Ramos (cell line): ENCODE data around the gene FBXO9.
"Not testable (repeated sequence)": the region's sequence is repeated elsewhere in the genome, so short reads cannot be mapped to it uniquely, and the experiment has no call there.

ENCODE experiments used
- in situ Hi-C: fragments of 300-500 bp; cut with MboI; formaldehyde crosslinking; loops from one replicate; pipeline ENCODE4 v1.14.3; 2022; ENCODE audit warnings: low sequenced_read_pairs; ENCODE audit not compliant: unreplicated experiment

FBXO9 gene

DNA sequence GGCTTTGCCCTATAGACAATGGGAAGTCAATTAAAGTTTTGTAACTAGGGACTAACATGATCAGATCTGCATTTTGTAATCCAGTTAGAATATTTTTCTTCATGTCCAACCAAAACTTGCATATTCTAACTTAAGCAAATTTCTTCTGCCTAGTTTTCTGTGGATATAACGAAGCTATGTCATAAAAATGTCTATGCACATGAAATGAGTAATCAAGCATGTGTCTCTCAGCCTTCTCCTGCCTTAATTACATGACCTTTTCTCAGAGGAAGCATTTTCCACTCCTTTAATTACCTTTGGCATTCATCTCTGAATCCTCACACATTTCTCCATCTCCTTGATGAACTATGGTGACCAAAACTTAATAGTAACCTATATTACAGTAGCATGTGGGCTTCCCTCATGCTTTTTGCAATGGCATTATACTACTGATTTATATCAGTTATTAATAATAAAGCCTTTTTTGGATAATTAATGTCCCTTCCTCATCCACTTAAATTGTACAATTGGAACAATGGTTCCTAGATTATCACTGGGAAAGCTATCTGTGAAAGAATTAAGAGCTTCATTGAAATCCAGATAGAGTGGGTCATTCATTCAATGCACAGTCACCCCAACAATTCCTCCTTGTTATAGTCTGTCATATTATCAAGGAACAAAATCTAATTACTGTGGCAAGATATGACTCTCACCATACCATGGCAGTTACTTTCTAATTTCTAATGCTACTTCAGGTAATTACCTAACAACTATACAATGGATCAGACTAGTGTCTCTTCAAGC lies 19.1 kb upstream of the FBXO9 start:
- in situ Hi-C loops = no loop called here

DNA sequence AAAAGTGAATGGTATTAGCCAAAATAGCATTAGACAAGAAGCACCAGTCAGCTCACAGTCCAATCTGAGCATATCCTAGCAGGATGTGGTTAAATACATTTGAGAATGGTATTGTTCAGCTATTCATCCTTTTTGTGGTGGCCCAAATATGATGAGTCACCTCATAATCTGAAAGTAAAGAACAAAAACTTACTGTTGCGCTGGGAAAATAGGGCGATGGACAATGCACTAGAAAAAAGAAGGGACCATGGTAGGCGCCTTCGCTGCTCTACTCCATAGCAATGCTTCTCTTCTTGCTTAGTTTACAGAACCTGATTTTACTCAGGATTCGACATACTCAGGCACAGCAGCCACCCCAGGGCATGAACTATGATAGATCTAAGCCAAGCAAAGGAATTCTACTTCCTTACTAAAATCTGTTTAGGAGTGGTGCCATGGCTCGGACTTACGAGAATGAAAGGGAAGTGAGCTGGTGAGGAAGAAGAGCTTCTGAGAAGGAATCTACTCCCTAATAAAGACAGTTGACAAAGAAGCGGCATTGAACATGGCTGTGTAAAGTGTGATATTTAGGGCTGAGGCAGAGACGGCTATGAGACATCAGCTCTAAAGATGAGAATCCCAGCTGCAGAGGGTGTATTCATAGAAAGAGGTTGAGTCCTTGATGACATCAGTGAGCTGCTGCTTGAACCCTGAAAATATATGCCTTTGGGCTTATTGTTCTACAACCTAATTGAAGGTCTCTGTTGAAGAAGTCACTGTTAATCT lies 16.6 kb upstream of the FBXO9 start:
- in situ Hi-C loops = no loop called here

DNA sequence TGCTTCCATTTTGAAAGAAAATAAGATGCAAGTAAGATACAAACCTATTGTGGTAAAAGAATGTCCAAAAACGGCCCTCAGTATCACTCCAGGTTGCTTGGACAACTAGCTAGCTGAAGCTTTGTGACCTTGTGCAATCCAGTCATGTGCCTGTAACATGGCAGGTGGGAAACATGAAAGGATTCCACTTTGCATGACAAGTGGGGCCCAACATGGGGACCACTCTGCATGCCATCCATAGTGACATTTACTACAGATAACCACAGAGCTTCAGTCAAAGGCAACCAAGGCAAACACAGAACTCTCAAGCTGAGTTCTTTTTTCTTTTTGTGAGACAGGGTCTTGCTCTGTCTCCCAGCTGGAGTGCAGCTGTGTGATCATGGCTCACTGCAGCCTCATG lies 15.8 kb upstream of the FBXO9 start:
- in situ Hi-C loops = no loop called here

DNA sequence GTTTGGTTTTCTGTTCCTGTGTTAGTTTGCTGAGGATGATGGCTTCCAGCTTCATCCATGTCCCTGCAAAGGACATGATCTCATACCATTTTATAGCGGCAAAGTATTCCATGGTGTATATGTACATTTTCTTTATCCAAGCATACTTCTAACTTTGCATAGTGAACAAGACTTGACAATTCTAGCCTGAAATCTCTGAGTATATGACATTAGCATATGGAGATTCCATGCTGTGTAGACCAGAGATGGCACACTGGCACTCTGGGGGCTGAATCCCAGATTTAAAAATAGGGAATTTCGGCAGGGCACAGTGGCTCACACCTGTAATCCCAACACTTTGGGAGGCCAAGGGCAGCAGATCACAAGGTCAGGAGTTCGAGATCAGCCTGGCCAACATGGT lies 13.1 kb upstream of the FBXO9 start:
- in situ Hi-C loops = not testable (repeated sequence)

DNA sequence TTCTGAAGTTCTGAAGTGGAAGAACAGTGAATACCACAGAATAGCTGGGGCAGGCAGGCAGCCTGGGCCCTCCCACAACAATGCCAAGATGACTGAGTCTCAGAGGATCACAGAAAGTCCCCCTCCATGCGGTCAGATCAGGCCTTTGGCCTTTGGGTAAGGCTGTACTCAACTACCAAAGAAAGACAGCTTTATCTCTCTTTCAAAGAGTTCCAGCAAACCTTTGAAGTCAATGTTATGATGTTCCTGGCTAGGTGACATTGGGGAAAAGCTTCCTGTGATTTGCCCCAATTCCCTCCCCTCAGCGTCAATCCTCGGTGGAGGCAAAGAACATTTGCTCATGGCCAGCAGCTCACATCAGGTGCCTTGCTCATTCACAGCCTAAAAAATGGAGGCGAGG lies 10.7 kb upstream of the FBXO9 start:
- in situ Hi-C loops = no loop called here

DNA sequence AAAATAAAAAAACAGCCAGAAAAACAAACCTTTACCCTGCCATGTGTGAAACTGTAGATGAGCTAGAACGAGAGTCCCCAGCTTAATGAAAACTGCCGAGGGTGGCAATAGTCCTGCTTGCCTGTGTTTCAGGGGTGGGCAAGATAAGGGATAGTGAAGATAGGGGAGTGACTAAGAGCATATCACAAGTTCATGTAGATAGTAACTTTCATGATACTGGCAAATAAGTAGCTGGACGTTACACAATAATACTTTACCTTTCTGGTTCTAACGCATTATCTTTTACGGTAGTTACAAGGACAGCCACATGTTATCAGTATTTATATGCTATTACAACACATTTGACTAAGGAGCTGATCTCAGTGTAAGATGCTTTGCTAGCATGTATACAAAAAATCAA lies 9.3 kb upstream of the FBXO9 start:
- in situ Hi-C loops = no loop called here

DNA sequence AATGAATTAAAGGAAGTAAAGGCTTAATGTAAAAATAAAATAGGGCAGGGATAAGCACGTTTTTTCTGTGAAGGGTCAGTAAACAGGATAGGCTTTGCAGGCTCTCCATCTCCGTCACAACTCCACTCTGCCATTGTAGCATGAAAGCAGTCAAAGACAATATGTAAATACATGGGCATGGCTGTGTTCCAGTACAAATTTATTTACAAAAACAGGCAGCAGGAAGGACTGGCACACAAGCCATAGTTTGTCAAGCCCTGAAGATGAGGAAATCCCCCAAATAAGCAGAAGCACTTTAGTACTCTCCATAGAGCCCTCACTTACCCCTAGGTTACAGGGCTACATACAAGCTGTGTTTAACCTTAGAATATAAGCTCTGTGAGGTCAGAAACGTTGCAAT lies 8.9 kb upstream of the FBXO9 start:
- in situ Hi-C loops = no loop called here

DNA sequence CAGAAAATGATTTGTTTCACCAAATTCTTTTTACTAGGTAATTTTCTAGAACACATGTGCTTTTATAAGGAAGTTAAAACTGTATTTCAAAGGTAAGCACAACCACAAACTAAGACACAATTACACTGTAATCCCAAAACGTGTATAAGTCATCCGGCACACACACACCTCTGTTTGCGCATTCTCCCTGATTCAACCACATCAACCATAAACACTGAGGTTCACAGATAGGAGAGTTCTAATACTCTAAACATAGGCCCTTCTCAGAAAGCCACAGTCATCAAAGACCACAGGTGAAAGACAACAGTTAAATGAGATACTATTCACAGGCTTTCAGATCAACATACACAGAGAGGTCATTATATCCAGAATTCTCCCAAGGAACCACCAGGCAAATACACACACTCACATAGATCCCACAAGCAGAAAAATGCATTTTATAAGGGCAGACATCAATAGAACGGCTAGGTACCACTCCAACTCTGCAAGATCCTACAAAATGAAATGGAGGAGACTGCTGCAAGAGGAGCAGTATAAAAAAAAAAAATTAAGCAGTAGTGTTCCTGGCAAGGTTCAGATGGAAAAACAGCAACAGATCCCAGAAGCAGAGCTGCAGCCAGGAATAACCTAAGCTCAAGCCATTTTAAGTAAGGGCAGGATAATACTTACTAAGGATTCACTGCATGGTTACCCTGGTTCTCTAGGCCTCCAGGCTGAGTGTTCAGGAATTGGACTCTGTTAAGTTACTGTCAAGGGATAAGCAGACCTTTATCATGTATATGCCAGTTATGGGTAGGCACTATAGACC lies 6.6 kb upstream of the FBXO9 start:
- in situ Hi-C loops = no loop called here

DNA sequence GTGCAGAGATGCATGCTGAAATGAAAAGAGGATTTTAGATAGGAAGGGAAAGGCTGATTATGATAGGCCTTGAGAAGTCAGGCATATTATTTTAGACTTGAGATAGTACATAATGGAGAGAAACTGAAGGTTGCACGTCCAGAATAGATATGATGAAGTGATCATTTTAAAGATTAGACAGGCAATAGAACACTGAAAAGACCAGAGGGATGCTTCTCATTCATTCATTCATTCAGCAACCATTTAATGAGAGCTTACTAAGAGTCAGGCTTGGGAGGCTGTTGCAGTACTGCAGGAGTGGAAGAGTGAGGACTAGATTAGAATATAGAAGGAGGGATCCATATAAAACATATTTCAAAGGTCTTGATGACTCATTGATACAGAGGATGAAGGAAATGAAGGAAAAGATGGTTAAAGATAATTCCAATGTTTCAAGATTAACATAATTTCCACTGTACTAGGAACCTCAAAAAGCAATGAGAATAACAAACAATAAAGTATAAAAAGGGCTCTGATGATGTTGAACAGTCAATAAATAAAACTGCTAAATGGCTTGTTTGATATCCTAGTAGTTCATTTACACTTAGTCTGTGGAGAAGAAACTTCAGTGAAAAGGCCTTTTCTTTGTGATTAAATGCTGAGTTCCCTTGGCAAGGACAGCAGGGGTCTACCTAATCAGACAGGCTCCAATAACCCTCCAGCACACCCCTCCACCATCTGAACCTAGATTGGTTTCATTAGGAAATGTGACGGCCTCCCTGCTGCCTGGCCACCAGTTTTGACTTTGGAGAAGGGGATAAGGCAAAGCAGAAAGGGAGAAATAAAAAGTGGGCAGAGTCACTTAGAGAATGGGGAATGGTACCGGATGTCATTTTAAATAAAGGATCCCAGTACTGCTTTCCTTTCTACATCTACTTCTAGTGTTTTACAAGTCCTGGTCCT lies 5.3 kb upstream of the FBXO9 start:
- in situ Hi-C loops = no loop called here

DNA sequence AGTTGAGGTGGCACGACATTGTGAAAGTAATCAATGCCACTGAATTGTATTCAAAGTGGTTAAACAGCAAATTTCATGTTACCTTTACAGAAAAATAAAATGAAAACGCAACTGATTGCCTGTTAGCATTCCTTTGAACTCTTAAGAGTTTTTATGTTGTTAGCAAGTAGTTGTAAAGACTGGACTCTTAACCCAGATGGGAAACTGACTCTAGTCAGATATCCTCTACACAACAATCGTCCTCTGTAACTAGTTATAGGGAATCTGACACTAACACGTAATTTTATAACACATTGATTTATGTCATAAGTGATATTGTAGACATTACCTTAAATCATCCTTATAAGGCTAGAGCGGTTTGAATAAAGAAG lies 3.0 kb upstream of the FBXO9 start:
- in situ Hi-C loops = no loop called here

DNA sequence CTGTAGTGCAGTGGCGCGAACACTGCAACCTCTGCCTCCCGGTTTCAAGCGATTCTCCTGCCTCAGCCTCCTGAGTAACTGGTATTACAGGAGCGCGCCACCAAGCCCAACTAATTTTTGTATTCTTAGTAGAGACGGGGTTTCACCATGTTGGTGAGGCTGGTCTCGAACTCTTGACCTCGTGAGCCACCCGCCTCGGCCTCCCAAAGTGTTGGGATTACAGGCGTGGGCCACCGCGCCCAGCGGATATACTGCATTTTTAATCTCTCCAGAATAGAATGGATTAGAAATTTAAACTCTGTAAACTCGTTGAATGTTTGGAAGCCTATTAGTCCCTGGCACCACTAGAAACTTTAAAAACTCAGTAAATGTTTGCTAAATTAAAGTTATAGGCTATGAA lies 949 bp upstream of the FBXO9 start:
- in situ Hi-C loops = not testable (repeated sequence)

DNA sequence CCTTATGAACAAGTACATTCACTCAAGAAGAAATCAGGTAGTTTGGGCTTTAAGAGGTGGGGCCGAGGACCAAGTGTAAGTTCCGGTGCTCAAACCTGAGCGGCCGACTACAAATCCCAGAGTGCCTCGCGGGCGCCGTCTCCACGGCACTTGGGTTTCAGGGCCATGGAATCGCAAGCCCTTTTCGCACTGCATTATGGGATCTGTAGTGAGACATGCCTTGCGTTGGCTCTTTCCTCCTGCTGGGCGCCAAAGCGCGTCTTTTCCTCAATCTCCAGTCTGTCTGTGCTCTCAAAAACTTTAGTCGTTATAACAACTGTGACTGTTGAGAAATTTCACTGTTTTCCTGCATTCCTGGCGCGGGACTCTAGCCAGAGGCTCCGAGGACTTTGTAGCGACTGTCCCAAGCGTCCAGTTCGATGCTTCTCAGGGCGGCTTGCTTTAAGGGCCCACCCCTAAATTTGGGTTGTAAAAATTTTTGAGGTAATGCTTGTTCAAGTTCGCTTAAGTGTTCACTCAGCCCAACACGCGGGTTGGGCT lies 408 bp upstream of the FBXO9 start:
- in situ Hi-C loops = no loop called here

DNA sequence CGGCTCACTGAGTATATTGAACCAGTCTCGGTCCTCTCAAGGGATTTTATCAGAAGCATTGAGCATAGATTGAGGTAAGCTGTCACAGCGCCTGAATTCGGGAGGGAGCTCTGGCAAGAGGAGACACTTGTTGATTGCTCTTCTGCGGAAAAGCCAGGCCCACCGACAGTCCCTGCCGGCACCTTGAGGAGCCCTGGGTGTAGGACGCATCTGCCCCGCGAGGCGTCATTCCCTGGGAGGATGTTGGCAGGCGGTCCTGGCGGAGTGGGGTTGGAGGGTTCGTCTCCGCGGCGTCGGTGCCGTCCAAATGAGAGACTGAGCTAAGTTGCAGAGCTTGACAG lies 843 bp downstream of the FBXO9 start:
- in situ Hi-C loops = no loop called here

DNA sequence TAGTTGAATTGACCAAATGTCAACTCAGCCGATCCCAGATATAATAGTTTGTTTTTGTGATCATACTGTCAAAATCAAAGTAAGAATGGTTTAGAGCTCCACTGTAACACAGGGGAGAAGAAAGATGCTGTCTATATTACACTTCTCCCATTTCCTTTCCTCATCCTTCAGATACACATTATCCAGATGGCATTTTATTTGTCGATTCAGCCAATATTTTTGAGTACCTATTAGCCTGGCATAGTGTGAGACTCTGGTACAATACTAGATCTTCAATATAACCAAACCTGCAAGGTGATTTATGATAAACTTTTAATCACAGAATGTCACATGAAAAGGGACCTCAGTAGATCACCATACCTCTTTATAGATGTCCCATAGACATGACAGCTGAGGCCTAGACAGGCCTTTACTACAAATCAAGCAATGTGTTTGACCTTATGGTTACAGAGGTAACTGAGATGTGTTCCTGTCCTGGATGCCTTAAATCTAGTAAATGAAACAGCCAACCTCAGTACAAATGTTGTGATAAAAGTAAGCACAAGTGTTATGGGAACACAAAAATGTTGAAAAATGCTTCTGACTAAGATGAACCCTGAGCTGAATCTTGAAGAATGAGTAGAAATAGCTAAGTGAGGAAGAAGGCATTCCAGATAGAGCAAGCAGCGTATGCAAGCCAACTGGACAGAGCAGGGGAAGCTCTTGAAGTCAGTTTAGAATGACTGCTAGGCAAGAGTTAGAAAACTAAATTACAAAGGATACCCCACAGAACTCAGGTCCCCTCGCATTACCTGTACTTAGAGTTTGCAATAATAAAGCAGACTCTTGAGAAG lies 1.9 kb downstream of the FBXO9 start:
- in situ Hi-C loops = no loop called here

DNA sequence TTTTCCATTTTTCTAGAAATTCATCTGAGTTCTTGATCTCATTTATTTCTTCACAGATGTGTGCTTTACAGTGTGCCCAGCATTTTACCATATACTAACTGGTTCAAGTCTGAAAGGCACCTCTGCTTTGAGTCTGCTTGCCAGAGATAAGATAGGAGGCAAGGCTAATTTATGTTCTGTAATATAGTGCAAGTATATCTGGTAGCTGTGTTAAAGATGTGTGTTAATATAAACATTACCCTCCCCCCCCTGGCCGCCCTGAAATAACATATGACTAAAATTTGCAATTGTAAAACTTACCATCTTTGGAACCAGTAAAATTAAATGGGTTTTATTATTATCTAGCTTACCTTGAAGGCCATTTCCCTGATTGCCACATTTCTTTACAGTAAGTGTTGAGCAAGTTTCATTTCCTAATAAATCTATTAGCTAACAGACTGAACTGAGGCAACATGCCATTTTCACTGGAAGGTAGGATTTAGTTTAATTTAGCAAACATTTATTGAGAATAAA lies 2.7 kb downstream of the FBXO9 start:
- in situ Hi-C loops = no loop called here

DNA sequence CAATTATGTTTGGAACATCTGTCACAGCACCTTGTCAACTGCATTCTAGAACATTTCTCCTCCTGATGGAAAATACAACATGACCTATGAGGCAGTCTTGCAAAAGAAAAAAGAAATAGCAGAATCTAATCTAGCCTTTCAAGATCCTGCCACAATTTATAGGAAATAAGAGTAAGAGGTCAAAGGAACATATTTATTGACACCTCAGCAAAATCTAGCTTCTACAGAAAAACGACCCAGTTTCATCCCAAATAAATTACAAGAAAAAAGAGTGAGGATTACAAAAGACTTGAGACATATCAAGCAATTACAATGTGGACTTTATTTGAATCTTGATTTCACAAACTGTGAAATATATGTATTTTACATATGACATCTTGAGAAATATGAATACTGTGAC lies 4.2 kb downstream of the FBXO9 start:
- in situ Hi-C loops = no loop called here

DNA sequence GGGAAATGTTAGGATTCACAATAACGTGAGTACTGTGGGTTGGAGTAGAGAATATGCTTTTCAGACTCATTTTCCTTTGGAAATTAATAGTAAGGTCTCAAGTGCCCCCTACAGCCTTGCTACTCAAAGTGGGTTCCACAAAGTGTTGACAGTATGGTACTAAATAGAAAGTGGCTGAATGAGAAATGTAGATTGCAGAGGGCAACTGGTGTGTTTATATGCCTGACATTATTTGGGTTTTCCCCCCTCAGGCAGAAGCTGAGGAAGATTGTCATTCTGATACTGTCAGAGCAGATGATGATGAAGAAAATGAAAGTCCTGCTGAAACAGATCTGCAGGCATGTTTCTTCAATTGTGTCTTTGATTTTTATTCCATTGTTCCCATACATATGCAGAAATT lies 5.6 kb downstream of the FBXO9 start:
- in situ Hi-C loops = no loop called here

DNA sequence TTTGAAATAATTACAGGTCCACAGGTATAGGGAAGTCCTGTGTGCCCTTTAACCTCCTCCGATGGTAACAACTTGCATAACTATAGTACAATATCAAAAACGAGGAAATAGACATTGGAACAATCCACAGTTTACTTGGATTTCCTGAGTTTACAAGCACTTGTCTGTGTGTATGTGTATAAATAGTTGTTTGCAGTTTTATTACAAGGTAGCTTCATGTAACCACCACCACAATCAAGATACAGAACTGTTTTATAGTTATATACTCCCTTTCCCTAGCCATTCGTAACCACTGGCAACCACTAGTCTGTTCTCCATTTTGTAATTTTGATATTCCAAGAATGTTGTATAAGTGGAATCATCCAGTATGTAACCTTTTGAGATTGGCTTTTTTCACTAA lies 9.1 kb downstream of the FBXO9 start:
- in situ Hi-C loops = no loop called here

DNA sequence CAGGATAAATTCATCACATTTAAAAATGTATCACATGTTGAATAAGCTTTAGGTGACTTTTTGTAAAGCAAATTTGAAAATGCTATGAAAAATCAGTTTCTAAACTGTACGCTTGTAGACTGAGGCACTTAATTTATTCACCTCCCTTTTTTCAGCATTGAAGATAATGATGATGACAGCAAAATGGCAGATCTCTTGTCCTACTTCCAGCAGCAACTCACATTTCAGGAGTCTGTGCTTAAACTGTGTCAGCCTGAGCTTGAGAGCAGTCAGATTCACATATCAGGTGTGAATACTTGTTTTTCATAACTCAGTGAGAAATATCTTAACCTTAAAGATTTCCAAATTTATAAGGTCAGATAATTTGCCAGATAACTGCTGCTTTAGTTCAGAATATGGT lies 15.6 kb downstream of the FBXO9 start:
- in situ Hi-C loops = no loop called here
